ENCODE data around the gene MED27. TPM values are rescaled to one million over a fixed set of nuclear protein-coding genes. Genes with fewer than 3 reads are reported as not detected.

Gene MED27
- total RNA-seq, 1 experiment from 2014 or later, result 38.4 TPM

- Histone ChIP-seq H3K9me3 (ENCODE audit: low read length) (no peaks in the 10 kb centered on the region), H3K79me2 (ENCODE audit: low read length) (peaks cover 86% of the 10 kb centered on the region)
- BruUV-seq (replicated peaks), result no TSS peak
Measured at GRCh38 chr9:132049900-132050299, 29.8 kb downstream of the MED27 start.

DNA sequence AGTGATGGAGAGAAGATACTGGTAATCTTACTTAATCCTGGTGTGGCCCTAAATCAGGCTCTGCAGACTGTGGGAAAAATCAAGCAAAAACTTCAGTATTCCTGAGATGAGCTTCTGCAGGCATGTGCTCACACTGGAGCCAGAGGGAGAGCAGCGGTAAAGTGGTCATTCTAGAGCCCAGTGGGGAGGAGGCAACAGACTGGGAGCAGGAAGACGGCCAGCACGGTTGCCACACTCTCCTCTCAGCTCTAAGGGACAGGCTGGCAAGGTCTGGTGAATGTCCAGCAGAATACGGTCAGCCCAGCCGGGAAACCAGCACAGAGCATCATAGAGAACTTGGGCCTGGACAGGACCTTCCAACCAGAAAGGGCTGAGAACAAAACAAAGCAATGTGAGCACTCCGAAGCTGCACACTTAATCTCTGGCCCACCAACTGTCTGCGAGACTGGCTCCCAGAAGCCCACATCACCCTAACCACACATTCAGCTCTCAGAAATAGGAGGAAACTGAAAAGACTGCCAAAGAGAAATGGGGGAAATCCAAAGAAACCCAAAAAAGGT lies 30.3 kb downstream of the MED27 start:
- TF ChIP-seq CTCF (conservative IDR thresholded peaks at IDR 0.05; ENCODE audit: low read depth, low read length), result no peak
- TF ChIP-seq EZH2 (IDR thresholded peaks at IDR 0.05; ENCODE audit: low read length, unreplicated experiment), result no peak
- TF ChIP-seq EZH2phosphoT487 (IDR thresholded peaks at IDR 0.05; ENCODE audit: borderline replicate concordance, low read length), result no peak
- Histone ChIP-seq H3K4me1 (ENCODE audit: insufficient read depth, low read length) (peaks cover 4% of the 10 kb centered on the region; the same call in 1 of the 2 replicates), H3K4me3 (ENCODE audit: low read length) (no peak overlapping the region), H3K9me2 (replicated peaks; ENCODE audit: low read length) (no peaks in the 10 kb centered on the region), H3K36me3 (ENCODE audit: low read depth, low read length) (no peaks in the 10 kb centered on the region), H3K27me3 (ENCODE audit: low read length) (no peaks in the 10 kb centered on the region), H3K9me3 (ENCODE audit: low read length) (no peaks in the 10 kb centered on the region), H3K4me2 (ENCODE audit: low read length) (no peak overlapping the region), H4K20me1 (ENCODE audit: low read length) (no peaks in the 10 kb centered on the region), H3K27ac (ENCODE audit: low read length) (no peak overlapping the region), H3K9ac (ENCODE audit: low read length) (no peak overlapping the region), H3K79me2 (ENCODE audit: low read length) (peaks cover 87% of the 10 kb centered on the region), H2AFZ (ENCODE audit: low read length) (no peak overlapping the region), H3F3A (ENCODE audit: low read length, unreplicated experiment) (no peaks in the 10 kb centered on the region)
- intact Hi-C loops (cut with micrococcal nuclease), result no loop called here
- CTCF ChIA-PET, result no interaction called here
- DNase-seq (no peak), ATAC-seq (no peak)
- POLR2A ChIA-PET (ENCODE audit: unreplicated experiment), result no interaction called here
- no TSS peak for BruUV-seq (replicated peaks)

More at GRCh38 chr9:132049900-132050299, 29.8 kb downstream of the MED27 start:
- H3K9ac ChIP-seq (ENCODE audit: low read length), result no peak overlapping the region
- no peak overlapping the region for H2AFZ ChIP-seq (ENCODE audit: low read length)
- no peaks in the 10 kb centered on the region for H4K20me1 ChIP-seq (ENCODE audit: low read length)
- no peak overlapping the region for H3K4me3 ChIP-seq (ENCODE audit: low read length)
- intact Hi-C loops (cut with micrococcal nuclease), result no loop called here
- no peak for ATAC-seq
- no peaks in the 10 kb centered on the region for H3K27me3 ChIP-seq (ENCODE audit: low read length)
- POLR2A ChIA-PET (ENCODE audit: unreplicated experiment), result no interaction called here
- no peaks in the 10 kb centered on the region for H3K9me2 ChIP-seq (replicated peaks; ENCODE audit: low read length)
- no peaks in the 10 kb centered on the region for H3K36me3 ChIP-seq (ENCODE audit: low read depth, low read length)
- CTCF ChIA-PET, result no interaction called here
- no peaks in the 10 kb centered on the region for H3F3A ChIP-seq (ENCODE audit: low read length, unreplicated experiment)
- peaks cover 4% of the 10 kb centered on the region; the same call in 1 of the 2 replicates for H3K4me1 ChIP-seq (ENCODE audit: insufficient read depth, low read length)
- TF ChIP-seq EZH2 (IDR thresholded peaks at IDR 0.05; ENCODE audit: low read length, unreplicated experiment) (no peak), CTCF (conservative IDR thresholded peaks at IDR 0.05; ENCODE audit: low read depth, low read length) (no peak), EZH2phosphoT487 (IDR thresholded peaks at IDR 0.05; ENCODE audit: borderline replicate concordance, low read length) (no peak)
- no peak overlapping the region for H3K4me2 ChIP-seq (ENCODE audit: low read length)
- H3K27ac ChIP-seq (ENCODE audit: low read length), result no peak overlapping the region
- no peak for DNase-seq

DNA sequence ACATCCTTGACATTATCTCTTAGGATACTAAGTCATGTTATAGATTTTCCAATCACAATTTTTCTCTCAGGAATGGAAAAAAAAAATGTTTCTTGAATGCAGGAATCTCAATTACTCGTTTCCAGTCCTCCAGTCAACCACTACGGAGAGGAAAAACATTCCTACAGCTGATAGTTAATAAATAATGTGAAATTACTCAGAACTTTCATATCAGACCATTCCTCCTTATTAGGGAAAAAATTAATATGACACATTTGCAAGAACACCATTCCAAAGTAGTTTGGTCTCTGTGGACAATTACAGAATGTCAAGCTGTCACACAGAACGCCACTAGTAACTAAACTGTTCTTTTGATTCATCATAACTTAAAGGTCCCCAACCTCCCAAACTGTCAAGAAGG lies 31.5 kb downstream of the MED27 start:
- Histone ChIP-seq H3K9me2 (replicated peaks; ENCODE audit: low read length) (no peaks in the 10 kb centered on the region), H3K4me1 (ENCODE audit: insufficient read depth, low read length) (peaks cover 14% of the 10 kb centered on the region), H3K4me2 (ENCODE audit: low read length) (no peak overlapping the region), H3K79me2 (ENCODE audit: low read length) (peaks cover 83% of the 10 kb centered on the region), H3F3A (ENCODE audit: low read length, unreplicated experiment) (no peaks in the 10 kb centered on the region), H4K20me1 (ENCODE audit: low read length) (no peaks in the 10 kb centered on the region), H3K4me3 (ENCODE audit: low read length) (no peak overlapping the region), H3K9ac (ENCODE audit: low read length) (no peak overlapping the region), H2AFZ (ENCODE audit: low read length) (no peak overlapping the region), H3K27me3 (ENCODE audit: low read length) (no peaks in the 10 kb centered on the region), H3K9me3 (ENCODE audit: low read length) (no peaks in the 10 kb centered on the region), H3K27ac (ENCODE audit: low read length) (no peak overlapping the region), H3K36me3 (ENCODE audit: low read depth, low read length) (no peaks in the 10 kb centered on the region)
- DNase-seq, result no peak
- TF ChIP-seq EZH2 (IDR thresholded peaks at IDR 0.05; ENCODE audit: low read length, unreplicated experiment) (no peak), EZH2phosphoT487 (IDR thresholded peaks at IDR 0.05; ENCODE audit: borderline replicate concordance, low read length) (no peak), CTCF (conservative IDR thresholded peaks at IDR 0.05; ENCODE audit: low read depth, low read length) (no peak)
- BruUV-seq (replicated peaks), result no TSS peak
- CTCF ChIA-PET, result no interaction called here
- no peak for ATAC-seq
- intact Hi-C loops (cut with micrococcal nuclease), result no loop called here
- POLR2A ChIA-PET (ENCODE audit: unreplicated experiment), result no interaction called here
